Adipocyte (in vitro differentiated cells): ENCODE measurements around the gene FGFBP3.

Source experiments
- DNase-seq: peaks from one replicate; pipeline ENCODE4 v3.0.0-alpha.2; 2015; ENCODE audit warnings: low read depth
- H3K27me3 ChIP-seq: replicated peaks from 2 replicates; pipeline ENCODE4 v1.7.0; 2013; ENCODE audit warnings: mild to moderate bottlenecking, low read length, moderate library complexity; ENCODE audit not compliant: control insufficient read depth, insufficient read depth
- H3K36me3 ChIP-seq: 2 replicates; pipeline ENCODE4 v1.7.0; 2013; ENCODE audit warnings: low read length, mild to moderate bottlenecking, moderate library complexity; ENCODE audit not compliant: control insufficient read depth, insufficient read depth, severe bottlenecking
- H3K4me1 ChIP-seq: 2 replicates; pipeline ENCODE4 v1.7.0; 2013; ENCODE audit warnings: mild to moderate bottlenecking, low read length, moderate library complexity; ENCODE audit not compliant: control insufficient read depth, insufficient read depth
- H3K4me3 ChIP-seq: 2 replicates; pipeline ENCODE4 v1.7.0; 2013; ENCODE audit warnings: mild to moderate bottlenecking, low read length, moderate library complexity
- H3K9ac ChIP-seq: 2 replicates; pipeline ENCODE4 v1.7.0; 2013; ENCODE audit warnings: mild to moderate bottlenecking, low read length, moderate library complexity
- H3K9me3 ChIP-seq: 2 replicates; pipeline ENCODE4 v1.7.0; 2013; ENCODE audit warnings: mild to moderate bottlenecking, low read length, moderate library complexity; ENCODE audit not compliant: control insufficient read depth

Gene FGFBP3

DNA sequence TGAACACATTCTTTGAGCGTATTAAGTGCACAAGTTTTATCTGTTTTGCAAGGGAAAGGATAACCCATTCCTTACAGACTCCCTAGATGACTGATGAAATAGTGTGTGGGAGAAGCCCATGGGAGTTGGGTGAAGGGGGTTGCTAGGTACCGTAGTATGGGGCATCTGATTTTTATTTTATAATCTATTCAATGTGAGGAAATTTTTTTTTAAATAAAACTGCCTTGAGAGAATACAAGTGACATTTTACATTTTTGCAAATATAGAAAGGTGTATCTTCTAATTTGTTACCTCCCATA, 15.7 kb upstream of the FGFBP3 start:
- Histone ChIP-seq H3K27me3 (no peaks in the 10 kb centered on the region), H3K36me3 (no peaks in the 10 kb centered on the region), H3K4me3 (peak overlapping the region; percentile 93), H3K9ac (peak overlapping the region; percentile 93), H3K4me1 (peaks cover 10% of the 10 kb centered on the region), H3K9me3 (no peaks in the 10 kb centered on the region)
- peak; percentile 71 for DNase-seq

DNA sequence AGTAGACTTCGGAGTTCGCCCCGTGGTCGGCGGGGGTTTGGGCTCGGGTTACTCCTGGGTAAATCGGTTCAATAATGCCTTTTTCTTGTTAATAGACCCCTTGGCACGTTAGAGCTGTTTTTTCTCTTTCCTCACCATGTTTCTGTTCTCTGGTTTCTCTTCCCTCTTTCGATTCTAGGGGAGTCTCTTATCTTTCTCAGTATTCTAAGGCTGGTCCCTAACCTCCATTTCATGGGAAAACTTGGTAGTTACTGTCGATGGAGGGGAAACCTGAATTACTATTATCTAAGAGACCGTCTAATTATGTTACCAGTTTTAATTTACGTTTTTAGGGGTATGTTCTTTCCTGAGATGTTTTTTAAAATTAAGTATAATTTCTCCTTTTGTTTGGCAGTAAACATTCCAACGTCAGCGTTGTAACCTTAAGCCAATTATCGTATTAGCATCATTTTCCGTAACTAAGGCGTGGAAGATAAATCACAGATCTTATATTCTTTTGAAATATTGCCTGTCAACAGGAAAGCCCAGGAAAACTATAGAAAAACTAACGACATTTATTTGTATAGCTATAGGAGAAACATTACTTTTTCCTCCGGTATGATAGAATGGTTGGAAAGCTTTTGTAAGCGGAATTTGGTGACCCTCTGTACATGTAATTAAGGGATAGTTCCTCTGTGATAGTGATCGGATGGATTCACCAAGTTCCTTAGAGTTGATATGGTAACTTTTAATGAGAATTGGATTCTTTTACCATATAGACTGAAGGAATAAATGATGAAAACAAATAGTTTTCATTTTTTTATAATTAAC, 15.1 kb upstream of the FGFBP3 start:
- H3K27me3 ChIP-seq: no peaks in the 10 kb centered on the region
- peaks cover 10% of the 10 kb centered on the region for H3K4me1 ChIP-seq
- DNase-seq: peak; percentile 73
- H3K4me3 ChIP-seq: peak overlapping the region; percentile 93
- no peaks in the 10 kb centered on the region for H3K36me3 ChIP-seq
- H3K9ac ChIP-seq: peak overlapping the region; percentile 93
- H3K9me3 ChIP-seq: peaks cover 4% of the 10 kb centered on the region

DNA sequence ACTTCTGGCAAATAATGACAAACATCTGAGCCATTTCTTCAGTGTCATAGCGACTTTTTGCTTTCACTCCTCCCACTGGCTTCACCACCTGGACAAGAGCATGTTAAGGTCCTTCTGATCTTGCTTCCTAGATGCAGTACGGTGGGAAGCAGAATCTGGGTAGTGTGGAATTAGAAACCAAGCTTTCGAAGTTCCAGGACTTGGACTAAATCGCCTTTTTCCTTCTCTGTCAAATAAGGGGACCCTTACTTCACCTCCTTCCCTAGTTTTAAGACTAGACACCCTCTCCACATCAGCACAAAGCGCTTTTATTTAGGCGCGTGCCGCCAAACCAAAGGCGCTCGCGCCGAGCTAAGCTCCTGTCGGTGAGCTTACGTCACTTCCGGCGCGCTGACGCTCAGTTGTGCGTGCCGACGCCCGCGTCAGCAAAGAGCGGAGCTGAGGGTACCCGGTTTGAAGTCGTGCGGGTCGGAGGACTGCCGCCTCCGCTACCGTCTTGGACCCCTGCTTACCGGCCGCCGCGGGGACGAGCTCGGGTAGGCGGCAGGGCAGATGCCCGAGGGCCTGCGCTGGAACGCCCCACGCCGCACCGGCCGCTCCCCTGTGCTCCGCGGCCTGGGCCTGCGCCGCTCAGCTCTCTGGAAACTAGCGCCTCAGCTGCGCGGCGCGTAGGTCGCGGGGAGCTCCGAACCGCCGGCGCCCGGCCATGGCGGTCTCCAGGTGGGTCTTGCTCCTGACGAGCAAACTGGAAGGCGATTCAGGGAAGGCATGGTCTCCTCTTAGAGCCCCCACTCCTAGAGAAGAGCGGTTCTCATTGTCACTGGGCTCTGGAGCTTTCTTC, 14.3 kb upstream of the FGFBP3 start, which contains the start of gene BTAF1:
Gene BTAF1, plus strand, starts transcription at position 400 of the 841 bp plus-strand sequence. Its CDS starts 307 bp downstream, at position 707.
- Histone ChIP-seq H3K9me3 (peaks cover 4% of the 10 kb centered on the region), H3K4me3 (peak within 1 kb of the TSS; percentile 93), H3K9ac (peak within 1 kb of the TSS; percentile 93), H3K4me1 (peaks cover 10% of the 10 kb centered on the region), H3K27me3 (no peaks in the 10 kb centered on the region), H3K36me3 (no peaks in the 10 kb centered on the region)
- DNase-seq: peak; percentile 98

DNA sequence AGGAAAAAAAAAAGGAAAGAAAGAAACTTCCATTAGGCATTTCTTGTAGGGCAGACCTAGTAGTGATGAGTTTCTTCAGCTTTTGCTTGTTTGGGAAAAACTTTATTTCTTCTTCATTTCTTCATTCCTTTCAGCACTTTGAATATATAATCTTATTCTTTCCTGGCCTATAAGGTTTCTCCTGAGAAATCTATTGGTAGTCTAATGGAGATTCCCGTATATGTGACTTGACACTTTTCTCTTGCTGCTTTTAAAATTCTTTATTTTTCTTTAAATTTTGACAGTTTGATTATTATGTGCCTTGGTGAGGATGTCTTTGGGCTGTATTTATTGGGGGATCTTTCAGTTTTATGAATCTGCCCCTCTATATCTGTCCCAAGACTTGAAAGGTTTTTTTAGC, 10.4 kb upstream of the FGFBP3 start:
- no peaks in the 10 kb centered on the region for H3K36me3 ChIP-seq
- no peak overlapping the region for H3K9ac ChIP-seq
- H3K4me3 ChIP-seq: no peak overlapping the region
- peaks cover 4% of the 10 kb centered on the region for H3K4me1 ChIP-seq
- peaks cover 7% of the 10 kb centered on the region for H3K9me3 ChIP-seq
- no peaks in the 10 kb centered on the region for H3K27me3 ChIP-seq
- DNase-seq: no peak

DNA sequence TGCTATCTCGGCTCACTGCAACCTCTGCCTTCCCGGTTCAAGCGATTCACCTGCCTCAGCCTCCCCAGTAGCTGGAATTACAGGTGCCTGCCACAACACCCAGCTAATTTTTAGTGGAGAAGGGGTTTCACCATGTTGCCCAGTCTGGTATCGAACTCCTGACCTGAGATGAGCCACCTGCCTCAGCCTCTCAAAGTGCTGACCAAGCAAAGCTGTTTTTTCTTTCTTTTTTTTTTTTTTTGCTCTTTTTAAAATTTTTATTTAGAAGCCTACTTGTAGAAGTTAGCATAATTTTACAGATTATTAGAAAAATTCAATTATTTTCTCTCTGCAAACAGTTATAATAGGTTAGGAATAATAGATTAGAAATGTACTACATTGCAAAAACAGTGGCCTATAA, 1.2 kb upstream of the FGFBP3 start:
- Histone ChIP-seq H3K9ac (no peak overlapping the region), H3K4me3 (no peak overlapping the region), H3K9me3 (no peaks in the 10 kb centered on the region), H3K36me3 (no peaks in the 10 kb centered on the region), H3K4me1 (peaks cover 18% of the 10 kb centered on the region), H3K27me3 (no peaks in the 10 kb centered on the region)
- no peak for DNase-seq

DNA sequence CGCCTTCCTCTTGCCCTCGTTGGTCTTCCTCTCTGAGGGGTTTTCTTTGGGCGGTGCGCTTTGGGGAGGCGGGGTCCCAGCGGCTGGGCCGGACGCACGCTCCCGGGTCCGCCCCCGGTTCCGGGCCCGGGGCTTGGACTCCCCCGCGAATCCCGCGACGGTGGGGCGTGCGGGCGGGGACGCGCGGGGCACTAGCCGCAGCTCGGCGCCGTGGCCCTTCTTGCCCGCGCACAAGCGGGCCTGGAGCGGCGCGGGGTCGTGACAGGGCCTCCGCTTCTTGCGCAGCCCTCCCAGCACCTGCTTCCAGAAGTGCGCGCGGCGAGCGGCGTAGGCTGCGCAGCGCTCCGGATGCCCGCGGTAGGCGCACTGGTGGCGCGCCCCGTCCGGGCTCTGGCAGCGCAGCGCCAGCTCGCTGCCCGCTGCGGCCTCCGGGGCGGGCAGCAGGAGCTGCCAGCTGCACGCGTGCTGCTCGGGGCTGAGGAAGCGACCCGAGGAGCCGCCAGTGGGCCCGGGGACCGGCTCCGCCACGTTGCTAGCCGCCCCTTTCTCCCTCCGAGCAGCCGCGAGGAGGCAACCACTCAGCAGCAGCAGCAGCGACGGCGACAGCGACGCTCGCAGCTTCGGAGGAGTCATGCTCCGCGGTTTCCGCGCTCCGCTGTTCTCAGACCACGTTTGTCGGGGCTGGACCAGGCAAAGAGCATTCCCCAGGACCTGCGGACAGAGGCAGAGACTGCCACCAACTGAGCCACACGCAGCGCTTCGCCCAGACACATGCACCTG, 759 bp downstream of the FGFBP3 start:
- Histone ChIP-seq H3K9ac (peak overlapping the region; percentile 83), H3K36me3 (no peaks in the 10 kb centered on the region), H3K4me1 (peaks cover 18% of the 10 kb centered on the region), H3K9me3 (no peaks in the 10 kb centered on the region), H3K4me3 (peak overlapping the region; percentile 94), H3K27me3 (no peaks in the 10 kb centered on the region)
- peak; percentile 82 for DNase-seq

DNA sequence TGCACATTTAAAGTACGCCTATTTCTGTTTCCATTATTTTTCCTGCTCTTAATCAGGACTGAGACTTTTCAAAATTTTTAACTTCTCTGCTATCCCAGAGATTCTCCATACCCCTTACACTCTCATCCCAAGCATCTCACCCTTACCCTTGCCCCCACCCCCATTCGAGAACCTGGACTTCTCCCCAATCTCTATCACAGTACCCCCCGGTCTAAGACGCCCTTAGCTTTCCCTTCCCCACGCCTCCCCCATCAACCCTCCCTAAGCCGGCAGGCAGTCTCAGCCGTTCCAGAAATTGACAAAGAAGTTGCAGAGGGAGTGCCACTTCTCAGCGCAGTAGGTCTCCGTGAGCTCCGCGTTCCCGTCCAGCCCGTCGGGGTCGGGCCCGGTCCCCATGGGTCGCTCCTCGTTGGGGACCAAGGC, 1.4 kb downstream of the FGFBP3 start:
- peak overlapping the region; percentile 83 for H3K9ac ChIP-seq
- H3K4me3 ChIP-seq: peak overlapping the region; percentile 94
- DNase-seq: no peak
- peaks cover 18% of the 10 kb centered on the region for H3K4me1 ChIP-seq
- no peaks in the 10 kb centered on the region for H3K36me3 ChIP-seq
- no peaks in the 10 kb centered on the region for H3K9me3 ChIP-seq
- no peaks in the 10 kb centered on the region for H3K27me3 ChIP-seq

DNA sequence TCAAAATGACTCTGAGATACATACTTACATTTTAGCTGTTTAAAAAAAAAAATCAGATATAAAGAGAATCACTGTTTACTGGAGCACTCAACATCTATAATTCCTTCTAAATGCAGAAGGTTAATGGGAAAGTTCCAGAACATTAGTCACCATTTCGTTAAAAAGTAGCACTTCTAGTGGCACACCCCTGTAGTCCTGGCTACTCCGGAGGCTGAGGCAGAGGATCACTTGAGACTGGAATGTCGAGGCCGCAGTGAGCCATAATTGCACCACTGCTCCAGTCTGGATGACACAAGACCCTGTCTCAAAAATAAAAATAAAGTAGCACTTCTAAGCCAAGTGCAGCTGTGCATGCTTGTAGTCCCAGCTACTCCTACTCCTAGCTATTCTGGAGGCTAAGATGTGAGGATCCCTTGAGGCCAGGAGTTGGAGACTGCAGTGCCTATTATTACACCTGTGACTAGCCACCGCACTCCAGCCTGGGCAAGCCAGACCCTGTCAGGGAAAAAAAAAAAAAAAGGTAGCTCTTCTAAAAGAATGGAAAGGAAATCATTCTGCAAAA, 2.2 kb downstream of the FGFBP3 start:
- no peak overlapping the region for H3K4me3 ChIP-seq
- no peak overlapping the region for H3K9ac ChIP-seq

DNA sequence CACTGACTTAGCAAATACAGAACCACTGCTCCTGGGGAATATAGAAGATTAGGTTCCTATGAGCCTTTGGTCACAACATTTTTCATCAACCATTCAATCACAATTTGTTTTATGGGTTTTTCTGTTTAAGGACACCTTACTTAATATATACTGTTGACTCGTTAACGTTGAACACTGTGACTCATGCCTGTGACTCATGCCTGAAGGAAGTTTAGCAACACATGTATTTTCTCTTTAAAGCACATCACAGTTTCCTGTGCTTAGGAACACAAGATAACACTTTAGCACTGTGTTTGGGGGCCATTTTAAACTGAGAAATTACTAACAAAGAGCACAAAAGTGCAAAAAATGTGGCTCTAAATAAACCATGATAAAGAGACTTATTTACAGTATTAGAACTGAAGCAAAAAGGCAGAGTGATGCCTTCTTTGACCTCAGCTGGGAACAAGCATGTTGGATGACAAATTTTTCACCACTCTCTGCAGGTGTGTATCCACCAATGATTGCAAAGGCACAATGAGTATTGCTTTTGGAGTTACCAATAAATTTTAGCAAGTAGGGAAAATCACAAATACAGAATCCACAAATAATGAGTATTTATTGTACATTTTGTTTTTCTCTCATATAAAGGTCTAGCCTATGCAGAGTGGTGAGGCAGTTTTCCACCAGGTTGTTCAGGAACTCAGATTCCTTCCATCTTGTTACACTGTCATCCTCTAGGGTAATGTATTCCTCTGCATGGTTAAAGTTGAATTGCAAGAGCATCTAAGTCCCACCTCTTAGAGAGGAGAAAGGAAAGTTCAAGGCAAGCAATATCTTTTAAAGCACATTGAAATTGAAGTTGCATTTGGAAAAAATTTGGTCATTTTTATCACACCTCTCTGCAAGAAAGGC, 7.3 kb downstream of the FGFBP3 start:
- Histone ChIP-seq H3K9me3 (no peaks in the 10 kb centered on the region), H3K27me3 (no peaks in the 10 kb centered on the region), H3K9ac (no peak overlapping the region), H3K4me3 (no peak overlapping the region), H3K36me3 (no peaks in the 10 kb centered on the region), H3K4me1 (peaks cover 13% of the 10 kb centered on the region)
- DNase-seq: peak; percentile 89

More for the DNA sequence above, 2.2 kb downstream of the FGFBP3 start:
- peaks cover 22% of the 10 kb centered on the region for H3K4me1 ChIP-seq
- DNase-seq: no peak
- no peaks in the 10 kb centered on the region for H3K36me3 ChIP-seq
- H3K27me3 ChIP-seq: no peaks in the 10 kb centered on the region
- no peaks in the 10 kb centered on the region for H3K9me3 ChIP-seq

DNA sequence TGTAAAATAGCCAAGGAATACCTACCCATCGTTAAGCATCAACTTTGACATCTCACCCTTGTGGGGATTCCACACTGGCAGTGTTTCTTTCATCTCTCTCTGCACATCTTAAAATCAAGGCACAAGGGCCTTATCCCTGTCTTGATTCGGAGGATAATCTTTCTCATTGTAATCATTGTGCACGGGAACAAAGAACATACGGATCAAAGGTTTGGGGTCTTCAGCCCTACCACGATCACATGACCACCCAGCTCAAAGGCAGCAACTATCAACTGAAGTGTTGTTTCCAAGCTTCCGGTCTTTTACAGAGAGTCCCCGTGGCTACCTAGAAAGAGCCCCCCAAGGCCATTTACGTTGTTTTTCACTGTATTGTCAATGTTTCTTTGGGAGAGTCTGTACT, 11.9 kb downstream of the FGFBP3 start:
- H3K4me1 ChIP-seq: peaks cover 11% of the 10 kb centered on the region
- H3K27me3 ChIP-seq: no peaks in the 10 kb centered on the region
- no peak overlapping the region for H3K9ac ChIP-seq
- no peak for DNase-seq
- no peaks in the 10 kb centered on the region for H3K36me3 ChIP-seq
- no peak overlapping the region for H3K4me3 ChIP-seq
- no peaks in the 10 kb centered on the region for H3K9me3 ChIP-seq
